CD4-positive, alpha-beta T cell (primary cell): Measurements from ENCODE around the gene SLC17A9. TPM values are rescaled to one million over a fixed set of nuclear protein-coding genes. Genes with fewer than 3 reads are reported as not detected.

Experiments
- ATAC-seq: fragments of 200-7000 bp; cut with Tn5 transposase; one replicate; pipeline ENCODE4 v1.10.0; 2022; ENCODE audit warnings: mild to moderate bottlenecking; ENCODE audit not compliant: poor library complexity
- CTCF ChIA-PET: fragments of 350-600 bp; sonication (Branson Sonifier 250); formaldehyde crosslinking; loops from one replicate; lab custom pipeline; 2021; ENCODE audit warnings: antibody characterized with exemption, inconsistent platforms; lab: Charles Lee
- POLR2A ChIA-PET: fragments of 350-600 bp; sonication (Branson Sonifier 250); formaldehyde crosslinking; loops from one replicate; lab custom pipeline; 2021; ENCODE audit warnings: antibody characterized with exemption, inconsistent platforms; lab: Charles Lee
- DNase-seq, 14 experiments: peaks; one replicate each; pipeline ENCODE4 v3.0.0-alpha.2; 2013 to 2020; ENCODE audit warnings: mixed read lengths in 2 of 14
- H3K27ac ChIP-seq, 2 donors: one replicate each; pipeline versions ENCODE4 v1.5.1 to v1.7.0; 2013; ENCODE audit warnings: low read length in 2 of 2, low read depth in 1 of 2, mild to moderate bottlenecking in 1 of 2
- H3K27me3 ChIP-seq, 2 experiments: 1 replicate in 1 of 2; 2 replicates in 1 of 2; pipeline versions ENCODE4 v1.6.1 to v1.7.0; 2013; ENCODE audit warnings: low read length in 2 of 2, control low read depth in 1 of 2, mild to moderate bottlenecking in 1 of 2, moderate library complexity in 1 of 2; ENCODE audit not compliant: insufficient read depth in 2 of 2, control insufficient read depth in 1 of 2
- H3K36me3 ChIP-seq: one replicate; pipeline ENCODE4 v1.6.1; 2013; ENCODE audit warnings: low read length, control low read depth; ENCODE audit not compliant: insufficient read depth
- H3K4me1 ChIP-seq: one replicate; pipeline ENCODE4 v1.6.1; 2013; ENCODE audit warnings: low read length, control low read depth; ENCODE audit not compliant: insufficient read depth
- H3K4me3 ChIP-seq: one replicate; pipeline ENCODE4 v1.5.1; 2013; ENCODE audit warnings: mild to moderate bottlenecking, low read length, moderate library complexity
- H3K9me3 ChIP-seq, 2 experiments: 1 replicate in 1 of 2; 2 replicates in 1 of 2; pipeline versions ENCODE4 v1.6.1 to v1.7.0; 2013; ENCODE audit warnings: low read length in 2 of 2, mild to moderate bottlenecking in 2 of 2, control low read depth in 1 of 2, moderate library complexity in 1 of 2; ENCODE audit not compliant: control insufficient read depth in 1 of 2, insufficient read depth in 1 of 2
- H3K27ac Mint-ChIP-seq: one replicate; pipeline ENCODE4 v1.8.0; 2020; ENCODE audit warnings: mixed read lengths
- H3K27me3 Mint-ChIP-seq: one replicate; pipeline ENCODE4 v1.8.0; 2021; ENCODE audit warnings: mixed read lengths
- H3K36me3 Mint-ChIP-seq: one replicate; pipeline ENCODE4 v1.8.0; 2021; ENCODE audit warnings: low read depth, mixed read lengths
- H3K4me1 Mint-ChIP-seq: one replicate; pipeline ENCODE4 v1.8.0; 2021; ENCODE audit warnings: low read depth, mixed read lengths
- H3K4me3 Mint-ChIP-seq: one replicate; pipeline ENCODE4 v1.8.0; 2020; ENCODE audit warnings: mild to moderate bottlenecking, mixed read lengths
- H3K9me3 Mint-ChIP-seq: one replicate; pipeline ENCODE4 v1.8.0; 2020; ENCODE audit warnings: mixed read lengths
- CTCF ChIP-seq: fragments of 200-600 bp; IDR thresholded peaks from one replicate; pipeline ENCODE4 v1.8.0; 2022; ENCODE audit warnings: antibody characterized with exemption, mild to moderate bottlenecking
- intact Hi-C, 2 experiments: fragments of 100-400 bp; cut with DNase I in 1 of 2; cut with micrococcal nuclease in 1 of 2; formaldehyde crosslinking; loops; one replicate each; pipeline versions ENCODE4 v1.15.1 to v1.9.0; 2023 to 2025; cut with DNase I, micrococcal nuclease
- total RNA-seq, 174 experiments: library from RNA in 2 of 174; stranded (reverse) in 2 of 174; gene quantifications; one replicate each; pipeline ENCODE4 v1.2.3 and lab custom pipeline; 2021 to 2026

The SLC17A9 gene
- total RNA-seq, 2 experiments from 2014 or later: 3.5 to 5.5 TPM

GRCh38 chr20:62979876-62980373, 27.4 kb downstream of the SLC17A9 start:
- CTCF ChIA-PET: interaction anchor here (1.3 to 3.9 kb wide), 3 partner anchors 7 to 61 kb away, joined by 3 to 23 read pairs (median 8); no protein-coding TSS in a partner anchor
- H3K4me1 ChIP-seq: peaks cover 55% of the 10 kb centered on the region
- peak in 1 of 14 experiments; percentile 16 for DNase-seq
- no peak for TF ChIP-seq CTCF
- peaks cover 0 to 23% of the 10 kb centered on the region in 2 experiments for H3K9me3 ChIP-seq
- H3K27ac Mint-ChIP-seq: no peak overlapping the region
- no peak for ATAC-seq
- peaks cover 44% of the 10 kb centered on the region for H3K4me1 Mint-ChIP-seq
- no peaks in the 10 kb centered on the region for H3K36me3 ChIP-seq
- no peaks in the 10 kb centered on the region for H3K9me3 Mint-ChIP-seq
- H3K36me3 Mint-ChIP-seq: no peaks in the 10 kb centered on the region
- H3K27me3 Mint-ChIP-seq: peaks cover 66% of the 10 kb centered on the region
- H3K27me3 ChIP-seq: peaks cover 47 to 61% of the 10 kb centered on the region in 2 experiments
- POLR2A ChIA-PET: interaction anchor here (3.0 kb wide), 1 partner anchor 26 kb away, joined by 21 read pairs; no protein-coding TSS in a partner anchor
- H3K27ac ChIP-seq: no peak overlapping the region
- intact Hi-C loops: no loop called here
- no peak overlapping the region for H3K4me3 Mint-ChIP-seq
- no peak overlapping the region for H3K4me3 ChIP-seq

- POLR2A ChIA-PET: no interaction called here
- no peaks in the 10 kb centered on the region for H3K9me3 Mint-ChIP-seq
- Histone ChIP-seq H3K27me3 (peaks cover 42 to 57% of the 10 kb centered on the region in 2 experiments), H3K9me3 (peaks cover 0 to 18% of the 10 kb centered on the region in 2 experiments), H3K36me3 (no peaks in the 10 kb centered on the region), H3K4me3 (no peak overlapping the region), H3K4me1 (peaks cover 55% of the 10 kb centered on the region), H3K27ac (no peak overlapping the region)
- DNase-seq: no peak
- no peak overlapping the region for H3K4me3 Mint-ChIP-seq
- intact Hi-C loops: no loop called here
- H3K36me3 Mint-ChIP-seq: no peaks in the 10 kb centered on the region
- H3K27me3 Mint-ChIP-seq: peaks cover 65% of the 10 kb centered on the region
- peaks cover 44% of the 10 kb centered on the region for H3K4me1 Mint-ChIP-seq
- CTCF ChIA-PET: interaction anchor here (0.8 to 3.9 kb wide), 5 partner anchors 8 to 172 kb away, joined by 3 to 23 read pairs (median 3); no protein-coding TSS in a partner anchor
- no peak for TF ChIP-seq CTCF
- no peak for ATAC-seq
- H3K27ac Mint-ChIP-seq: no peak overlapping the region
Observed at GRCh38 chr20:62980380-62980960, 28.0 kb downstream of the SLC17A9 start.

GRCh38 chr20:62980970-62981369, 28.5 kb downstream of the SLC17A9 start:
- ATAC-seq: peak; percentile 30
- H3K27ac Mint-ChIP-seq: no peak overlapping the region
- H3K36me3 ChIP-seq: no peaks in the 10 kb centered on the region
- H3K27ac ChIP-seq: no peak overlapping the region
- H3K4me3 Mint-ChIP-seq: no peak overlapping the region
- no peaks in the 10 kb centered on the region for H3K36me3 Mint-ChIP-seq
- peaks cover 0 to 18% of the 10 kb centered on the region in 2 experiments for H3K9me3 ChIP-seq
- TF ChIP-seq CTCF: no peak
- H3K9me3 Mint-ChIP-seq: no peaks in the 10 kb centered on the region
- H3K4me1 ChIP-seq: peaks cover 55% of the 10 kb centered on the region
- H3K27me3 Mint-ChIP-seq: peaks cover 60% of the 10 kb centered on the region
- ChIA-PET POLR2A (no interaction called here), CTCF (interaction anchor here (0.8 to 3.9 kb wide), 5 partner anchors 8 to 173 kb away, joined by 3 to 23 read pairs (median 3); no protein-coding TSS in a partner anchor)
- DNase-seq: peak in 13 of 14 experiments; percentile 28 to 81 (median 50)
- intact Hi-C loops: no loop called here
- H3K4me3 ChIP-seq: no peak overlapping the region
- peaks cover 37 to 54% of the 10 kb centered on the region in 2 experiments for H3K27me3 ChIP-seq
- H3K4me1 Mint-ChIP-seq: peaks cover 44% of the 10 kb centered on the region
